Activated naive CD8-positive, alpha-beta T cell treated with anti-CD3 and anti-CD28 coated beads, Interleukin-2, amount 50 U/mL, for 16 hours (primary cell): Measurements from ENCODE around the gene PDCL2.

Experiments
- DNase-seq: peaks from one replicate; pipeline ENCODE4 v3.0.0-alpha.2; 2020; ENCODE audit warnings: low read depth, low spot score

PDCL2 gene

GRCh38 chr4:55539658-55540057 lies 52.4 kb downstream of the PDCL2 start:
- no peak for DNase-seq

GRCh38 chr4:55538531-55538930 lies 53.5 kb downstream of the PDCL2 start:
- DNase-seq: no peak

GRCh38 chr4:55534306-55534705 lies 57.7 kb downstream of the PDCL2 start:
- DNase-seq: no peak

- DNase-seq: no peak
Measured at GRCh38 chr4:55530691-55531090, 61.4 kb downstream of the PDCL2 start.

GRCh38 chr4:55530167-55530566 lies 61.9 kb downstream of the PDCL2 start:
- no peak for DNase-seq

GRCh38 chr4:55528491-55528890 lies 63.6 kb downstream of the PDCL2 start:
- DNase-seq: no peak

- no peak for DNase-seq
Measured at GRCh38 chr4:55524844-55525571, 67.0 kb downstream of the PDCL2 start.

- no peak for DNase-seq
Measured at GRCh38 chr4:55518442-55518841, 73.6 kb downstream of the PDCL2 start.

- DNase-seq: no peak
Measured at GRCh38 chr4:55517526-55518229, 74.4 kb downstream of the PDCL2 start.

GRCh38 chr4:55512922-55513571 lies 79.0 kb downstream of the PDCL2 start:
- no peak for DNase-seq

- no peak for DNase-seq
Measured at GRCh38 chr4:55512077-55512476, 80.0 kb downstream of the PDCL2 start.

- DNase-seq: no peak
Measured at GRCh38 chr4:55510685-55511084, 81.4 kb downstream of the PDCL2 start.

- DNase-seq: no peak
Measured at GRCh38 chr4:55509266-55509665, 82.8 kb downstream of the PDCL2 start.

GRCh38 chr4:55507612-55508011 lies 84.4 kb downstream of the PDCL2 start:
- no peak for DNase-seq
